Suppressor macrophage treated with lipopolysaccharide for 1 hour (primary cell): Measurements from ENCODE around the gene PCK2.
"Not testable (repeated sequence)": the region's sequence is repeated elsewhere in the genome, so short reads cannot be mapped to it uniquely, and the experiment has no call there.

Experiments used
- DNase-seq, 3 donors: peaks; one replicate each; pipeline ENCODE4 v3.0.0-alpha.2; 2020 to 2022

PCK2 gene

DNA sequence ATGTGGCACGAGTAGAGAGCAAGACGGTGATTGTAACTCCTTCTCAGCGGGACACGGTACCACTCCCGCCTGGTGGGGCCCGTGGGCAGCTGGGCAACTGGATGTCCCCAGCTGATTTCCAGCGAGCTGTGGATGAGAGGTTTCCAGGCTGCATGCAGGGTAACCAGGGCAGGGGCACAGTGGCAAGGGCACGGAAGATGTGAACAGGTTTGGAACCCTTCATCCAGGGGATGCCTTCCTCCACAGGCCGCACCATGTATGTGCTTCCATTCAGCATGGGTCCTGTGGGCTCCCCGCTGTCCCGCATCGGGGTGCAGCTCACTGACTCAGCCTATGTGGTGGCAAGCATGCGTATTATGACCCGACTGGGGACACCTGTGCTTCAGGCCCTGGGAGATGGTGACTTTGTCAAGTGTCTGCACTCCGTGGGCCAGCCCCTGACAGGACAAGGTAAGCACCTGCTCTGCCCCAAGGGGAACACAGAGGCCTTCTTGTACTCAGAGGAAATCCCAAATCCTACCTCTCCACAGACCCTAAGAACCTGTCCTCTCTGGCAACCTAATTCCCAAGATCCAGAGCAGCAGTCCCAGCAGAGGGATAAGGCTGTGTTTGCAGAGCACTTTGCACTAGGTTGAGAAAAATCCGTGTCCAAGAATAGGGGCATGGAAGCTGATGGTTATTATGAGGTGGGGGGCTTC lies 4.3 kb downstream of the PCK2 start:
- DNase-seq, result no peak

DNA sequence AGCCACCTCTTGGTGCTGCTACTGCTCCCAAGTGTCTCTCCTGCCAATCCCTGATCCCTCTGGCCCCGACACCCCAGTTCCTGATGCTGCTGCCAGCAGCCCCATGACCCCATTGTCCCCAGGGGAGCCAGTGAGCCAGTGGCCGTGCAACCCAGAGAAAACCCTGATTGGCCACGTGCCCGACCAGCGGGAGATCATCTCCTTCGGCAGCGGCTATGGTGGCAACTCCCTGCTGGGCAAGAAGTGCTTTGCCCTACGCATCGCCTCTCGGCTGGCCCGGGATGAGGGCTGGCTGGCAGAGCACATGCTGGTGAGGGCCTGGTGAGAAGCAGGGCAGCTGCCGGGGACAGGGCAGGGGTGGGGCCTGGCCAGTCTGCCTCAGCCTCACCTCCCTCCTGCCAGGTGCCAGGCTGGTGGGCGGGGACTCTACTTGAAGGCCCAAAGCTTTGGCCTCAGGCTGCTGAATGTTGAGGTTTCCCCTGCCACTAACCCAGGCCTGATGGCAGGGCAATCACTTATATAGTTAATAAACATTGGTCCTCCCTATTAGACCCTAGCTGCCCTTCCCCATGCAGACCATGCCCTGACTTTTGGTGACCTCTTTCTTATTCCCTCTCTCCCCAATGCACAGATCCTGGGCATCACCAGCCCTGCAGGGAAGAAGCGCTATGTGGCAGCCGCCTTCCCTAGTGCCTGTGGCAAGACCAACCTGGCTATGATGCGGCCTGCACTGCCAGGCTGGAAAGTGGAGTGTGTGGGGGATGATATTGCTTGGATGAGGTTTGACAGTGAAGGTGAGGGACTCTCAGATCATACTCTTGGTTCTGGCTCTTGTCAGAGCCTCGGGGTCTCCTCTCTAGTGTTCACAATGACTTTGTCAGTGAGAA lies 5.1 kb downstream of the PCK2 start:
- DNase-seq, result no peak

DNA sequence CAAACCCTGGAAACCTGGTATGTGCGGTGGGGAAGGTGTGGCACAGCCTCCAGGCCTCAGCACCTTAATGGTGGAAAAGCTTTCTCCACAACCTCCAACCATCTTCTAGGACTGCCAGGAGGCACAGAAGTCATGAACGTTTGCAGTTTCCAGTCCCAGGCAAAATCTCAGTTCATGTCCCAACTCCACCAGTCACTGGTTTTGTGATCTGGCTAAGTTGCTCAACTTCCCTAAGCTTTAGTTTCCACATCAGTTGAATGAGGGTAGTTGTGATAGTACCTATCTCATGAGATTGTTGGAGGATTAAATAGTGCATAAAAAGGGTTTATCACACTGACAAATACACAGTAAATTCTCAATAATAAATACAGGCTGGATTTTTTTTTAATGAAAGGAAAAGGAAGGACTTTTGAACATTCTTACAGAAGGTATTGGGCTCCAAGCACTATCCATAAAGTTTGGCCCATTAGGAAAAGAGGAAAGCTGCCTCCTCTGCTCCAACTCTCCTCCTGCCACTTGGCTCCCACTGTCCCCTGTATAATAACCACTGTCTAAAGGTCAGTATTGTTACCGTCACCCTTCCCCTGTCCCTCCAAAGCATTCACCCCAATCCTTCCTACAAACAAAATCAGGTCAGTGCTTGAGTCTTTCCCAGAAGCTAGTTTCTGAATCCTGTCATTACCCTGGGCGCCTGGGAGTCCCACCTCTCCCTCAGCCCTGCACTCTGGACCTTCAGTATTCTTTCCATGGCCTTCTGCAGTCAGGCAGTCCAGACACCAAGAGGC lies 6.3 kb downstream of the PCK2 start:
- peak; percentile 27 to 47 (median 39) for DNase-seq

DNA sequence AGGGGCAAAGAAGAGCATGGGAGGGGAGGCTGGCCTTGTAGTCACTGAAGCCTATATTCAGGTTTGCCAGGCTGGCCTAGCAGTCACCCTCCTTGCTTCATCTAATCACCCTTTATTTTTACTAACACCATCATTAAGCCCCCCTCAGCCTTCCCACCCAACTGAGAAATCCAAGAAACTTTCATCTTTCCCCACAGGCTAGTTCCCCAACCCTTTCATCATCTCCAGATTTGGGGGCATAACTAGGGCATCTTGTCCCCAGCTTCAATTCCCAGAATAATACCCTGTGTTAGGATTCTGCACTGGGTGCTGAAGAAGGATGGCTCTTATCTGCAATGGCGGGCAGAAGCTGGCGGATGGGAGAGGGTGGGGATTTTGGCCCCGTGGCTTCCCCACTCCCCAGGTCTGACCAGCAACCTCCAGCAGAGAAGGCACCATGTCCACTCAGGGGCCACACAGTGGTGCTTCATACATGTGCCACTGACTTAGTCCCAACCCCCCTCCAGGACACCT lies 6.9 kb downstream of the PCK2 start:
- no peak for DNase-seq

DNA sequence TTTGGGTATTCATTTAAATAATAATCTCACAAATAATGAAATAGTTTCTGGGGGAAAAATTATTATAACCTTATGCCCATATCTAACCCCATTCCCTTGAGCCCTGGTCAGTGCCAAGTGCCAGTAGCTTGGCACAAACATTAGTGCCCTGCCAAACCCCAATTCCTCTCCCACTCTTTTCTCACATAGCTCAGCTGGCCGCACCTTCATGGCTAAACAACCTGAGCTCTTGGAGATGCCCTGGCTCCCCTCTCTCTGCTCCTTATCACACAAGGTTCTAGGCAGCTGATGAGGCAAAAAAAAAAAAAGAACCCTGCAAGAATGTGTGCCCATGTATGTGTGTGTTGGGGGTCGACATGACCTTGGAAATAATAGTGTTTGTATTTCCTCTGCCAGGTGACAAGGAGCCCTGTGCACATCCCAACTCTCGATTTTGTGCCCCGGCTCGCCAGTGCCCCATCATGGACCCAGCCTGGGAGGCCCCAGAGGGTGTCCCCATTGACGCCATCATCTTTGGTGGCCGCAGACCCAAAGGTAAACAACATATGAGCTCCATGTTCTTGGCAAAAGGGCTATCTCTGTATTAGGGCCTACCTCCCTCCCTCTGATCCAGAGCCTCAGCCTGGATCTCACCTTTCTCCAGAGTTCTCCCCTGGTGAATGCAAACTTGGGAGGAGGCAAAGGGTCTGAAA lies 8.4 kb downstream of the PCK2 start:
- DNase-seq, result no peak

DNA sequence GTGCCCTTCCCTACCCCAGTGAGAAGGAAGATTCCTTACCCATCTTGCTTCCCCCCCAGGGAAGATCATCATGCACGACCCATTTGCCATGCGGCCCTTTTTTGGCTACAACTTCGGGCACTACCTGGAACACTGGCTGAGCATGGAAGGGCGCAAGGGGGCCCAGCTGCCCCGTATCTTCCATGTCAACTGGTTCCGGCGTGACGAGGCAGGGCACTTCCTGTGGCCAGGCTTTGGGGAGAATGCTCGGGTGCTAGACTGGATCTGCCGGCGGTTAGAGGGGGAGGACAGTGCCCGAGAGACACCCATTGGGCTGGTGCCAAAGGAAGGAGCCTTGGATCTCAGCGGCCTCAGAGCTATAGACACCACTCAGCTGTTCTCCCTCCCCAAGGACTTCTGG lies 9.3 kb downstream of the PCK2 start:
- DNase-seq, result no peak

DNA sequence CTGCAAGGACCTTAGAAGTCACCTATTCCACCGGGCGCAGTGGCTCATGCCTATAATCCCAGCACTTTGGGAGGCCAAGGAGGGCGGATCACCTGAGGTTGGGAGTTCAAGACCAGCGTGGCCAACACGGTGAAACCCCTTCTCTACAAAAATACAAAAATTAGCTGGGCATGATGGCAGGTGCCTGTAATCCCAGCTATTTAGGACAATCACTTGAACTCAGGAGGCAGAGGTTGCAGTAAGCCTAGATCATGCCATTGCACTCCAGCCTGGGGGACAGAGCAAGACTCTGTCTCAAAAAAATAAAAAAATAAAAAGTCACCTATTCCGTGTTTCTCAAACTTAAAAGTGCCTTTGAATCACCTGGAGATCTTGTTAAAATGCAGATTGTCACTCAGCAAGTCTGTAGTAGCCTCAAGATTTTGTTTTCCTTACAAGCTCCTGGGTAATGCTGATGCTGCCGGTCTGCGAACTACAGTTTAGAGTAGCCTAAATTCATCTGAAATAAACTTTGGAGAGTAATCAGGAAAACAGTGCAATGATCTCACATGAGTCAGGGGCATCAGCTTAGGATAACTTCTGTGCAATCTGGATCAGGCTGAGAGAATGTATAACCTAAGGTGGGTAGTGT lies 11.6 kb downstream of the PCK2 start:
- not testable (repeated sequence) for DNase-seq

DNA sequence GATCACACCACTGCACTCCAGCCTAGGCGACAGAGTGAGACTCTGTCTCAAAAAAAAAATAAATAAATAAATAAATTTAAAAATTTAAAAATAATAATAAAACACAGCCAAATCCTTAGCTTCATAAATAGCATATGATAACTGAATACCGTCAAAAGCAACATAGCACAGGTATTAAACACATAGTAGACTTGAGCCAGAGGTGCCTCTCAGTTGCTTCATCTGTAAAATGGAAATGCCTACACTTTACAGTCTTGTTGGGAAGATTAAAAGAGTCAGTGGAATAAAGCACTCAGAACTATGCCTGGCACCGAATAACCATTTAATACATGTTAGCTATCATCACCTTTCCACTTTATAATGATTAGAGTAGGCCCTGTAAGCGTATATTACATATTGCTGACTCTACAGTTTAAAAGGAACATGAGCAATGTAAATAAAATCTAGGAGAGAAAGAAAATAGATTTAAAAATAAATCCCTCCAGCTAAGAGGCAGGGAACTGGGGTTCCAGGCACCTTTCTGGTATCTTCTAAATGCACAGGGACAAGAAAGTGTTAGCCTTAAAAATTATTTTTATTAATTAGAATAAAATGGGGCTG lies 12.7 kb downstream of the PCK2 start:
- DNase-seq, result no peak

DNA sequence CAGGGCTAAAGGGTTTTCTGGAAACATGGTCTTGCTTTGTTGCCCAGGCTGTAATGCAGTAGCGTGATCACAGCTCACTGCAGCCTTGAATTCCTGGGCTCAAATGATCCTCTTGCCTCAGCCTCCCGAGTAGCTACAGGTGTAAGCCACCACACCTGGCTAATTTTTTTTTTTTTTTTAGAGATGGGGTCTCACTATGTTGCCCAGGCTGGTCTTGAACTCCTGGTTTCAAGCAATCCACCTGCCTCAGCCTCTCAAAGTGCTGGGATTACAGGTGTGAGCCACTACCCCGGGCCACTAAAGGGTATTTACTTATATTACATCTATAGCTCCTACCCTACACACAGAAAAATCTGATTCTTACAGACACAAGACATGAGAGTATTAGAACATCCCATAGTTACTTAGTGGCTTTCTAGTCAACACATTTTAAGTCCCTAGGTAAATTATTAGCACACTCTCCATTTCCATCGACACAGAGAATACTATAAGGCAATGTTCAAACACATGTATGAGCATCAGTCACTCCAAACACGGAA lies 14.3 kb downstream of the PCK2 start:
- DNase-seq, result no peak

DNA sequence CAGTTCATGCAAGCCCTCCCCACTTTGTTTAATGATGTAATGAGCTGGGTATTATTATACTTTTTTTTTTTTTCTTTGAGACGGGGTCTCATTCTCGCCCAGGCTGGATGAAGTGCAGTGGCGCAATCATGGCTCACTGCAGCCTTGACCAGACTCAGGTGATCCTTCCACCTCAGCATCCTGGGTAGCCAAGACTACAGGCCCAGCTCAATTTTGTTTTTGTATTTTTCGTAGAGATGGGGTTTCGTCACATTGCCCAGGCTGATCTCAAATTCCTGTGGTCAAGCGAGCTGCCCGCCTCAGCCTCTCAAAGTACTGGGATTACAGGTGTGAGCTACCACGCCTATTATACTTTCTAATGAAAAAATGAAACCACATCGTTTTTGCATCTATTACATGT lies 15.9 kb downstream of the PCK2 start:
- DNase-seq, result no peak

DNA sequence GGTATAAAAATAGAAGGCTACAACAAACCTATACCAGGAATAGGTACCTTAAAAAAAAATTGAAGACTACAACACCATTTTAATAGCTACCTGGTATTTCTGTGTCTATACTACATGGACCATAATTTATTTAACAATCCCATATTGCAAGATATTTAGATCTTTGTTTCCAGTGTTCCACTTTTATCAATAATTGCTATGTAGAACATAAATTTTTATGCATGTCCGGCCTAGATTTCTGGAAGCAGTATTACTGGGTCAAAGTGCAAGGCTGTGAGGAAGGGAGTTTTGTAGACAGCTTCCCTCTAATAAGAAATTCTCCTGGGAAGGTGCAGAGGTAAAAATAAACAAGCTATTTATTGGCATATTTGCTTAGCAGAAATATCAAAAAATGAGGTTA lies 16.4 kb downstream of the PCK2 start:
- no peak for DNase-seq

DNA sequence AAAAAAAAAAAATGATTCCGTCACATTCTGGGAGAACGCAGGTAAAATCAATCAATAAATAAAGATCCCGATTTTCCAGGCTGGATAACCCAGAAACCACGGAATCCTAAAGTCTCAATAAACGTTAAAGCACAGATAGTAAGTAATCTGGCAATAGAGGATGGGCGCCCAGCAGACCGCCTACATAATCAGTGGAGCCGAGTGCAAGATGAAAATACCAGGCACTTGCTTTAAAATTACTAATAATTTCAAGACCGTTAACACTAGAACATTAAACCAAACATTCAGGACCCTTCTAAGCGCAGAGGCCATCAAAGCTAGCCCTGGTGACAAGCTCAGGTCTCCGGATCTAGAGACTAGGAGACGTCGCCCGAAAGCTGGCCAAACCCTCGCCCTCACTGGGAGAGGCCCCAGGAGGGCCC lies 19.3 kb downstream of the PCK2 start:
- no peak for DNase-seq

DNA sequence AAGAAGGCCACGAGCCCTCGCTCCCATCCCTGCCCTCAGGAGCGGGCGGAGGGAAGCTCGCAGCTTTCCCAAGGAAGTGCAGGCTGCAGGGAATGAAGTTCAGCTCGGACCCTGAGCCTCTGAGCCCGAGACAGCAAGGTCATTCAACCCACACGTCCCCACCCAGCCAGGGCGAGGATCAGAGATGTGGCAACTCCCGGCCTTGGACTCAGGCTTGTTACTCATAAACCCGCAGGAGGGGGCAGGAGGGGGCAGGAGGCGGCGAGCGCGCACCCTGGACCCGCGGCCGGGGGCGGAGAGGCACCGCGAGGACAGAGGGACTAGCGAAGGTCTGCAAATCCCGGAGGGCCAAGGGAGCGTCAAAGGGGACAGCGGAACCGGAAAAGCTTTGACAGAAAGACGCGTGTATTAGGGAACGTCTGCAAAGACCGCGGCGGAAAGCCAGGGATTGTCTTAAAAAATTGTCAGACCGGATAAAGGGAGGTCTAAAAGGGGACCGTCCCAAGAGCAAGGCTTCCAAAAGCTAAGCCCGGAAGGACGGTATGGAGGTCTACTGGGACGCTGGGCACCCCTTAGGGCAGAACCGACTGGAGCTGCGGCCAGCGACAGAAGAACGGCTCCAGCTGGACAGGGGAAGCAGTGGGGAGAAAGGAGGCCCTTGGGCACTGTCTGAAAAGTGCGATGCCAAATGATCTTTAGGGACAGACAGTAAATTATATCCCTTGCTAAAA lies 19.9 kb downstream of the PCK2 start:
- peak; percentile 94 to 97 (median 97) for DNase-seq

DNA sequence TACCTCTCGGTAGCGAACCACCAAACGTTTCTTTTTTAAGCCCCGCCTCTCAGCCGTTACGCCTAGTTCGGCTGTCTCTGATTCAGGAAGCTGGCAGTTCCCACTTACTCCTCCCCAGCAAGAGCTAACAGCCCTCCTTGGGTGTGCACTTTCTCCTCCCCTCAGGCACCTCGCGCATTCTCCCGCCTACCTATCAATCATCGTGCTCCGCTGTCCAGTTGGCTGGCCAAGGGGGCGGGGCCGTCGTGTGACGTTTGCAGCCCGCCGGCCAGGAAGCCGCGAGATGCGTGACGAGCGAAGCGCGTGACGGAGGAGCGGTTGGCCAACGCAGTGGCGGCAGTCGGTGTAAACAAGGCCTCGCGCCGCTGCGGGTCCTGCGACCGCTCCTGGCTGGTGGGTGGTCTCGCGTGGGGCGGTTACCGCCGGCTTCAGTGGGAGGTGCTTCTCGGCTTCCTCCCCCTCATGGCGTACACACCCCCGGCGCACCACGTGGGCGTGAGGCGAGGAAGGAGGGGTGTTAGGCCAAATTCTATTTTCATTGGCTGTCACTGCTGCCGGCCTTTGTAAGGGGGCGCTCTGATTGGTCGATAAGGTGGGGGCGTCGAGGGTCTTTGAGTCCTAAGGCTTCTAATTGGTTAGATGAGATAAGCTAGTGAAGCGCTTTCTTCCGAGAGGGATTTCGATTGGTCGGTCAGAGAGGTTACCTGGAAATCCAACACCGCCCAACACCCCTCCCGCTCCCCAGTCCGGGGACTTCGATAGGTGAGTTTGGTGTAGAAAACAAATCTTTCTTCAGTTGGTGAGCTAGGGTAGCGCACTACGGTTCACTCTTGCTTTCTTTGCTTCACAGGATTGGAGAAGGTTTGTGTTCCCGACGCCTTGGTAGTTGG lies 20.7 kb downstream of the PCK2 start, which contains the start of the genes DCAF11 and NRL:
TSS of gene DCAF11 (plus strand) at position 246 of the 890 bp plus-strand sequence. CDS start 818 bp downstream, outside the sequence.
TSS of gene NRL (minus strand) at position 418 of the 890 bp plus-strand sequence. CDS start 32,101 bp downstream, outside the sequence.
- peak; percentile 99 to 100 (median 100) for DNase-seq

DNA sequence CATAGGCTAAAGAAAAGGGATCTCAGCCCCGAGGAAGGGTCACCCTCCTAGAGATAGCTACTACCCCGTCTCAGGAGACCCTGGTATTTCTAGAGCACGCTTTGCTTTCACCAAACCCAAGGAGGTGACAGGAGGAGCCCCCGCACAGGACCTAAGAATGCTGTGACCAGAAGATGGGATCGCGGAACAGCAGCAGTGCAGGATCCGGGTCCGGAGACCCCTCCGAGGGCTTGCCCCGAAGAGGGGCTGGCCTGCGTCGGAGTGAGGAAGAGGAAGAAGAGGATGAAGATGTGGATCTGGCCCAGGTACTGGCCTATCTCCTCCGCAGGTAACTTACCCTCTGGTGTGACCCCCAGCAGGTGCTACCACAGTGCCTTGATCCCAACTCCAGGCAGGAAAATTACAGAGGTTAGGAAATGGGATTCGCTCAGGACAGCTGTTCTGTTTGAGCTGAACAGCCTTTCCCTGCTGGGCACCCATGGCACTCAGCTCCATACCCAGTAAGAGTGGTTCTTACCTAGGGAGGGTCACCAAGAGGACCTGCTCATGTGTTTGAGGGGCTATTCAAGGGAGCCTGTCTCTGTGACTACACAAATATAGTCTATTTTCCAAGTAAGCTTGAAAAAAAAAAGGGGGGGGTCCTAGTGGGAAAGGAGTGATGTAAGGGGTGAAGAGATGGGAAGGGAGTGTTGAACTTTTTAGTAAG lies 21.5 kb downstream of the PCK2 start:
- no peak for DNase-seq

DNA sequence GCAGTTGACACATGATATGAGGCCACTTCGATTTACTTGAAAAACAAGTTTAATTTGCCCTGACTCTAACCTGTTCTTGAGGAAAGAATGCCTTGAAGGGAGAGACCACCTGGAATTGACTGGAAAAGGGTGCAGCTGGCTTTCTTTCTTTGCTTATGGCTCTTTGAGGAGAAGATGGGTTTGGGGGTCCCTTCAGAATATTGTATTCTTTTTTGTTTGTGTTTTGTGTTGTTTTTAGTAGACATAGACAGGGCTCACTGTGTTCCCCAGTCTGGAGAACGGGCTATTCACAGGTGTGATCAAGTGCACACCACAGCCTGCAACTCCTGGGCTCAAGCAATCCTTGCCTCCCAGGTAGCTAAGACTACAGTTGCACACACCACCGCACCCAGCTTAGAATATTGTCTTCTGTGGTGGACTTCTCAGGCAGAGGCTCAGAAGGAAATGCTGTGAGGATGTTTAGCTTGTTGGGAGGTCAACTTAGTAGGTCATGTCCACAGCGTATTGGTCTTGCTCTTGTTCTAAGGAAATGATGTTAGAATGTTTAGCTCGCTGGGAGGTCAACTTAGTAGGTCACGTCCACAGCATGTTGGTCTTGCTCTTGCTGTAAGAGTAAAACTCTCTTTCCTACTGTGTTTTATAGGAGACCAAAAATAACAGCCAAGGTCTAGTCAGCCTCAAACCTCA lies 22.2 kb downstream of the PCK2 start:
- no peak for DNase-seq

DNA sequence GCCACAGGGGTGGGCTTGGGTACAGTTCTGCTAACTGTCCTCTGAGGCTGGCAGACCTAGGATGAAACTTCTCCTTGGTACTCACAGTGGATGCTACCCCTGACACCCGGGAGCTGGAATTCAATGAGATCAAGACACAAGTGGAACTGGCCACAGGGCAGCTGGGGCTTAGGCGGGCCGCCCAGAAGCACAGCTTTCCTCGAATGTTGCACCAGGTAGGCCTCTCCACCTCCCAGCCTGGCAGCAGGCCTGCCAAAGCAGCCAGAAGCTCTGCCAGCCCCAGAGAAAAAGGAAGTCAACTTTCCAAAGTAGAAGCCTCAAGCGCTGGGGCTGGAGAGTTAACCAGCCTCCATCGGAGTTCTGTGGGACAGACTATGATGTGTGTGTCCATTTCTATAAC lies 23.1 kb downstream of the PCK2 start:
- no peak for DNase-seq

DNA sequence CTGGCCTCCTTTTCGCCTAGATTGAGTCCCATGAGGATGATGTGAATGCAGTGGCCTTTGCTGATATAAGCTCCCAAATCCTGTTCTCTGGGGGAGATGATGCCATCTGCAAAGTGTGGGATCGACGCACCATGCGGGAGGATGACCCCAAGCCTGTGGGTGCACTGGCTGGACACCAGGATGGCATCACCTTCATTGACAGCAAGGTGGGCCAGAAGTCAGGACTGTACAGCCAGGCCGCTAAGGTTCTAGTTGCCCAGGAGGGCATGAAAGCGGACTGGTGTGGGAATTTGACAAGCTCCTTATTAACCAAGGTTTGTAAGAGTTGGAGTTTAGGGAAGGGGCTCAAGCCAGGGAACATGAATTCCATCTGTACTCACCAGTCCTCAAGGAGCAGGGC lies 25.6 kb downstream of the PCK2 start:
- DNase-seq, result no peak
